H54 (cell line): Measurements from ENCODE around the gene NEUROD1.
A peak's percentile ranks its signal among the peaks of the same experiment; 100 is the strongest.

Source experiments
- DNase-seq: peaks from one replicate; pipeline ENCODE4 v3.0.0; 2011; ENCODE audit warnings: low spot score, mixed read lengths; ENCODE audit not compliant: insufficient read length
- FAIRE-seq: peaks from 3 replicates; lab custom pipeline; 2011; peaks lifted over from hg19 to GRCh38; lab: Jason Lieb, UNC
- POLR2A ChIP-seq: IDR thresholded peaks from 2 replicates; pipeline ENCODE4 v1.6.1; 2011; ENCODE audit warnings: low read depth, mild to moderate bottlenecking, low read length

Gene NEUROD1

DNA sequence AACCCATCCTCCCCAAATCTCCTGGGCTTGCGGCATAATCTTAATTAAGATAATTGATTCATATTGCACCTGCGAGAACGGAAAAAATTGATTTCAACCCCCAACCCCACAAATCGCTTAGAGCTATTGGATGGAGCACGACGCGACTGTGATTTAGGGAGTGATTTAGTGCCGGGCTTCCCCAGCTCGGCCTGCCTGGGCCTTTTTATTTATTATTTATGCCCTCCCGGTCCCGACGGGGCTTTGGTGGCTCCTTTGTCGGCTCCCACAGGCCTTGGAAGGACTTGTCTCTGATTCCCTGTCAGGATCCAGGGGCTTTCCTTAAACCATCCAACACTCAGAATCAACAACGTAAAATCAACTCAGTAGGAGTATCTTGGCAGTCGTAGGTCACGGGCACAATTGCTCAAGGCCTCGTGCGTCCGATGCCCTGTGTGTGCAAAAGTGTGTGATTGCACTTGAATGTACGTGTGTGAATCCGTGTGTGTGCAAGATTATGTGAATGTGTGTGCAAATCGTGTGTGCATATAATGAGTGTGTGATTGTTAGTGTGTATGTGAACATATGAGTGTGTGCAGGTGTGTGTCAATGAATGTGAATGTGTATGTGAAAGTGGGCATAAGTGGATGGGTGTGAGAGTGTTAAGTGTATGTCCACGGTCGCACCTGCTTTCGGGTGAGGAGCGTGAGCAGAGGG is 4.3 kb upstream of the NEUROD1 start:
- DNase-seq (no peak), FAIRE-seq (no peak)
- no peak for TF ChIP-seq POLR2A

DNA sequence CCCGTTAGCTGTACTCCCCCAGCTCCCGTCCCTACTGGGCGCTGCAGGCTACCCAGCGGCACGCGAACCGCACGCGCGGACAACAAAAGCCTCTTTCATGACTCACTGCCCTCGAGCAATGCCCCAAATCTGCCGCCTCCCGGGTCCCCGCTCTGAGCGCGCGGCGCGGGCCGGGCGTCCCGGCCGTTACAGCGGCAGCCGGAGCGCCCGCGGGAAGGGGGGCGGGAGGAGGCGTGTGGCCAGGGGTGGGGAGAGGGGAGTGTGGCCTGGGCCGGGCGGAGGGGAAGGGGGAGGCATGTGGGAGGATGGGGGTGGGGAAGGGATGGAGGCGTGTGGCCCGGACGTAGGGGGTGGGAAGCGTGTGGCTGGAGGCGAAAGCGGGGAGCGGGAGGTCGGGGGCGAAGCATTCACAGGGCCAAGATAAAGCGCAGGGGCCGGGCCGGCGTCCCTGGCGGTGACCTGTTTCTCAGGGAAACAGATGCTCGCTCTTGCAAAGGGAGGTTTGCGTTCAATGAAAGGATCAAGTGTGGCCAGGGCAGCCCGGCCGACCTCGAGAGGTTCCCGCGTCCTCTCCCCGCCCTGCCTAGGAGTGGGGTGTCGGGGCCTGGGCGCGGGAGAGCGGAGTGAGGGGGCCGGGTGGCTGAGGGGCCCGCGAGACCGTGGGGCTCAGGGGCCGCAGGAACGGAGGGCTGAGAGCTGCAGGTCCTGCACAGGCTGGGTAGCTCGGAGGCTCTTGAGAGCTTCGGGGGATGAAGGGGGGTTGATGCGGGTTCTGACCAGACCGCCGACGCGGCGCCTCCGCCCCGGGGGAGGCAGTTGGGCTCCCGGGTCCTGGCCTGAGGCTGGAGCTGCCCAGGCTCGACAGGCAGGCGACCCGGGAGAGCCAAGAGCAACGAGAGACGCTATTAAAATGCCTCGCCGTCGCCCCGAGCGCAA is 3.5 kb upstream of the NEUROD1 start:
- FAIRE-seq (no peak), DNase-seq (peak; percentile 79)
- TF ChIP-seq POLR2A, result no peak

DNA sequence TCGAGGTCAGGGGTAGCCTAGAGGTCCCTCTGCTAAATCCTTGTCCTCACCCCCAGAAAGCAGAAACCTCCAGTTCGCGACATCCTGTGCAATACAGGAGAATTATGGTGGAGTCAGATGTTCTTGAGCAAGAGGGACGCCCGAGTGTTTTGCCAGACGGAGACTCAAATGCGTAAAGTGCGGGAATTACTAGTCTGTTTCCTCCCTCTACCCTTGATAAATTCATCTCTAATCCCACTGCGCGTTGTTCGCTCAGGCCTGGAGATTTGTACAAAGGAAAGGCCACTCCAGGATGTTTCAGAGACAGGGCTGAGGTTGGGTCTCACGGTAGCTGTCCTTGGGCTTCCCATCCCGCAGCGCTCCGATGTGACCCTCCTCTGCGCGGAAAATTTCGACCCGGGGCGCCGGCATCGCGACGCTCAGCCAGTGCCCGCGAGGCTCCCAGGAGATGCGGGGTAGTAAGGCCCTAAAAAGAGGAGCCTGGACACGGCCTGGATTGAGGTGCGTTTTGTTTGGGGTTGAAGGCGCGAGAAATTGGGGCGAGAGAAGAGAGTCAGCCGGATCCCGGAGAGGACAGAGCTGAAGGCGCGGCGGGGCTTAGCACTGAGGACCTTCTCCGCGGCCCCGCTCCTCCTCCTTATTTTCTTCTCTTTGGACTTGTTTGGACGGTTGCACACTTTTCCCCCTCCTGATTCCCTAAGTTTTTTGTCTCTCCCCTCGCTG is 2.6 kb upstream of the NEUROD1 start:
- DNase-seq, result no peak
- no peak for TF ChIP-seq POLR2A
- FAIRE-seq, result no peak

DNA sequence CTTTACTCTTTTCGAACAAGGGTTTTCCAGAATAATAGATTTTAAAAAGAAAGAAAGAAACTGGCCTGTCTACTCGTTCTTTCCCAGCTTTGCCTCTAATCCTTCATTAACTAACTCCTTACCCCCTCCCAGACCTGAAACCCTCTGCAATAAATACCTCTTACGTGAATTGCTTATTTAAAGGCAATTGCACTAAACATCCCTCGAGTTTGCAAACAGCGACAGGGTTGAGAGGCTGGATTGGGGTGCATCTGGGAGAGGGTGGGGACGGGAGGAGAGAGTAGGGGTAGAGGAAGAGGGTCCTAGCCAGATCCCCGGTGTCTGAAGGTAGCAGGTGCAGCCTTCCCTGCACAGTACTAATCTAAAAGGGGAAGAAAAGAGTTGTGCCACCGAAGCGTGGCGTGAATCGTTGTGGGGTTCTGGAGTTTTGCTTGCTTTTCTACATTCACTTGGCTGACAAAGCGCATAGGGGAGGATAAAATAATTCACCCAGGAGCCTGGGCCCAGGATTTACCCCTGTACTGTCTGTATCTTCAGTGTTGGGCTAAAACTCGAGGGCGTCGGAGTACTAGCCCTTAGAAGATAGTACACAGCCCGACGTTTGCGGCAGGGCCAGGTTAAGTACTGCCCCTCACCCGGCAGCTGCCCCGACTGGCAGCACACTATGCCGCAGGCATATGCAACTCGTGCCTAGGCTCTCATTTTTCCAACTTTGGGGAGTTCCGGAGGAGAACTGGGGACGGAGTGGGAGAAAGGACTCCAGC is 1.9 kb upstream of the NEUROD1 start:
- TF ChIP-seq POLR2A, result no peak
- FAIRE-seq (no peak), DNase-seq (no peak)

DNA sequence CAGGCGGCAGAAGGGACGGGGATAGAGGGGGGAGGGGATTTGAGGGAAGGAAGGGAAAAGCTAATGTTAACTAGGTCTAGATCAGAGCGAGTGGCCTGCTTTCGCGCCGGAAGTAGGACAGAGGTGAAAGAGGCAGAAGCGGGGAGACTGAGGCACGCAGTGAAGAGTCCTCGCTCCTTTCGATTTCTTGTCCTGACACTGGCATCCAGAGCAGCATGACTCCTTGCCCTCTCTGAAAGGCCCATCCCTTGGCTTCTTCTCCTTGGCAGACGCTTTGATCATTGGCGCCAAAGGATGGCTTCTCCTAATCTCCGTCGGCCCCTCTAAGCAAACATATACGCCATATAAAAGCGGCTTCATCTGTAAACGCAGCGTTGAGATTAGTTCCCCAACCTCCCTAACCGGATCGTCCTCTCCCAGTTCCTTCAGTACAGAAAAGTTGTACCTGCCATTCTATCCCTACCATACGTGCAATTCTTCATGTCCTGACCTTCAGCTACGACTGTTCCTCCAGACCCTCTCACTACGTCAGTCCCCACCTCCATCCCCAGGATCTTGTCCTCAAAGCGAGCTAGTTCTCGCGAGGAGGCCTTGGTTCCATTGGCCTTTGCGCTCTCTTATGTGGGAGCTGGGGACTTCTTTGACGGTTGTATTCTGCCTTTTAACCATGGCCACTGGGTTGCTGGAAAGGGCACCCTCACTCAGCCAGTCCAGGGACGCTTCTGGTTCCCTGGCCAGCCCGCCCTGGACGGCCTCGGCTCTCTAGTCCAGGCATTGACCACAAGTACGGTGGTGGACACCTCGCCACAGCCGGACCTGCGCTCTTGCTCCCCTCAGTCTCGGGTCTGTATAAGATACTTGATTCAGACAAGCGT is 857 bp upstream of the NEUROD1 start:
- FAIRE-seq (no peak), DNase-seq (no peak)
- TF ChIP-seq POLR2A, result no peak

DNA sequence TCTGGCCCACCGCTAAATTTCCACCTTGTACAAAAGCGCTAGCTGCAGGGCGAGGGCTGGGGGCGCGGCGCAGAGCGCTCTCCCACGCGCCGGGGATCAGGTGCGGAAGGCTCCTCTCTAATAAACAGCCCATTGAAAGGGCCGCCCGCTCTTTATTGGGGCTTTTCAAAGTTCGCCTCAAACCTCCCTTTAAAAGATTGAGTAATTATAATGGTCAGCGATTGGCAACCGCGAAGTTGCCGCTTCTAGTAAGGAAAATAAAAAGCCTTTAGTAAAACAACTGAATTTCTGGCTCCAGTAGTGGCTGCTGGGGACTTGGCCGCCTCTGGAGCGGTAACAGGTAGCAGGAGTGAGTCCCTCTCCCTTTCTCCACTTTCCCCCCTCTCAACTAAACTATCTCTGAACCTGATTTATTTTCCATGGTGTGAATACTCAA is 755 bp downstream of the NEUROD1 start:
- no peak for TF ChIP-seq POLR2A
- no peak for FAIRE-seq

DNA sequence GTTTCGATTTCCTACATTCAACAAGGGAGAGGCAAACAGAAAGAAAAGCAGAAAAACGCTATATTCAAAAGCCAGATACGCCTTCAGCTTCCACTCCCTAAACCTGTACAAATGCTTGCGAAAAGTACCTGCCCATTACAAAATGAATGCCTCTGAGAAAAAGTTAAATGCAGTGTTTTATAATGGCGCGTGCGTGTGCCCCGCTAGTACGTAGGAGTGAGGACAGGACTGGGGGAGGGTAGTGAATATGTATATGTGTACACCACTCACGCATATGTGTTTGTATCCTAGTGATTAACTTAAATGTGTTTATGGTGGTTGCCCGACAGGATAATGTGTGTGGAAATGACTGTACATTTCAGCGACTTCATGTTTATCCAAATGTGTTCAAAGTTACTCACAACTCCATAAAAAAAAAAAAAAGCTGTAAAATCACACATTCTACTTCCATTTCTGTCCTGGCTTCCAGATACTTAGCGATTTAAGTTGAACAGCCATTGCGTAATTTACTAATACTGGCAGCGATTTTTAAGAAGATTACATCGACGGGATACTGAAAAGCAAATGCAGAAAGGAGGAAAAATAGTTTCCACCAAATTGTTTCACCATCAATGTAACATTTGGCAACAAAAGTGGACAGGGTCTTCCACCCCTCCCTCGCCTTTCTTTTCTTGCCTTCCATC is 1.3 kb downstream of the NEUROD1 start:
- no peak for FAIRE-seq
- TF ChIP-seq POLR2A, result no peak
- DNase-seq, result no peak

More for the DNA sequence above, 755 bp downstream of the NEUROD1 start:
- no peak for DNase-seq

DNA sequence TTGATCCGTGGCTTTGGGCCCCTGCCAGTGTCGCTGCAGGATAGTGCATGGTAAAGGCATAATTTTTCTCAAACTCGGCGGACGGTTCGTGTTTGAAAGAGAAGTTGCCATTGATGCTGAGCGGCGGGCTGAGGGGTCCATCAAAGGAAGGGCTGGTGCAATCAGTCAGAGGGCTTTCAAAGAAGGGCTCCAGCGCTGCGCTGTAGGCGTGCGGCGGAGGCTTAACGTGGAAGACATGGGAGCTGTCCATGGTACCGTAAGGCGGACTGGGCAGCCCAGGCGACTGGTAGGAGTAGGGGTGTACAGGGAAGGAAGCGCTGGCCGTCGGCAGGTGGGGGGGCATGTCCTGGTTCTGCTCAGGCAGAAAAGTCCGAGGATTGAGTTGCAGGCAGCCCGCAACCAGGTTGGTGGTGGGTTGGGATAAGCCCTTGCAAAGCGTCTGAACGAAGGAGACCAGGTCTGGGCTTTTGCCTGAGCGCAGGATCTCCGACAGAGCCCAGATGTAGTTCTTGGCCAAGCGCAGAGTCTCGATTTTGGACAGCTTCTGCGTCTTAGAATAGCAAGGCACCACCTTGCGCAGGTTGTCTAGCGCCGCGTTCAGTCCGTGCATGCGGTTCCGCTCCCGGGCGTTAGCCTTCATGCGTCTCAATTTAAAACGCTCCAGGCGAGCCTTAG is 2.3 kb downstream of the NEUROD1 start:
- DNase-seq (no peak), FAIRE-seq (no peak)

DNA sequence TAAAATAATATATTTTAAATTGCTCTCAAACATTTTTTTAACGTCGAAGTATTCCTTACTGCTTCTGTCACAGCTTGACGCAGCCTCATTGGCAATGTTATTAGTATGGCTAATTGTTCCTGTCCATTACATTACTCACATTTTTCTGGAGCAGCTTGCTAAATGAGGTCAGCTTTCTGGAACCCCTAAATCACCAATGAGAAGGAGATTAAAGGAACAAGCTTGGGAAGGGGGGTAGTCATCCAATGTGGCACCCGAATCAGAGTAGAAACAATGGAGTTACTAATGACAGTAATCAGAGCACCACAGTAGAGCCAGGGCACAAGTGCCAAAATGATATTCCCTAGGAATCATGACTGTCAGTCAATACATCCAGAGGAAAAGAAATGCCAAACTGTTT is 5.1 kb downstream of the NEUROD1 start:
- FAIRE-seq (no peak), DNase-seq (no peak)
- TF ChIP-seq POLR2A, result no peak

More for the DNA sequence above, 2.3 kb downstream of the NEUROD1 start:
- no peak for TF ChIP-seq POLR2A

DNA sequence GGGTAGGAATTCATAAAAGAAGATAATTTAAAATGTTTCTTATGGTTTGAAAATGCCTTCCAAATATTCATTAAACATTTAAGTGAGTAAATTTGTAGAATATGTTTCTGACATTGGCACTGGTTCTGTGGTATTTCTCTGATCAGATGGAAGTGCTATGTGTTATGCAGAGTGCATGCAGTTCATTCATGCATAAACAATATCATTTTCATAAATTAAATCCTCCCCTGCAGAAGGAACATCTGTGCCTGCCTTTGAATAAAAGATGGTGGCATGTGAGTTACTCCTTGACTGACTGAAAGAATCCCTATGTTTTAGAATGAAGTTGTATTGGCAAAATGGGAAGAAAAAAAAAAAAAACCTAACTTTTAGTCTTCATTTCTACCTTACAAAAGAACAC is 5.9 kb downstream of the NEUROD1 start:
- DNase-seq (no peak), FAIRE-seq (no peak)
- no peak for TF ChIP-seq POLR2A

DNA sequence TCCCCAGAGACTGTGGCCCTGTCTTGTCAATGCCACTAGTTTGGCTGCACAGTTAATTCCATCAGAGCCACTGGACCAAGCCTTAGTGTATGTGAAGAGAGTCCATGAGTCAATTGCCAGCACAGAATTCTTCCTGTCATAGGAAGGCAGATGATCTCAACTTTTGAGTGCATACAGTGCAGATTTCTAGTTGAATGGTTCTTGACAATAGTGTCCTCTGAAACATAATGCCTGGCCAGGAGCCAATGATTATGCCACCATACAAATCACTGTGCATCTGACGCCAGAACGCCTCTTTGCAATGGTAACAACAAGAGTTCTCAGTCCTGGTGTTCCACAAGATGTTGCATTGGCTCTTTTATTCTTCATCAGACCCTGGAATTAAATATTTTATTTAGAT is 7.1 kb downstream of the NEUROD1 start:
- FAIRE-seq, result no peak
- no peak for DNase-seq
- no peak for TF ChIP-seq POLR2A
